Superior temporal gyrus (tissue), 1 donor: ENCODE results near the gene INPP5K.
"Not testable (repeated sequence)": the region's sequence is repeated elsewhere in the genome, so short reads cannot be mapped to it uniquely, and the experiment has no call there.

Experiments
- DNase-seq: peaks from one replicate; pipeline ENCODE4 v3.0.0-alpha.2; 2016; ENCODE audit errors: extremely low spot score

The INPP5K gene

GRCh38 chr17:1516388-1517161 is at the start of gene INPP5K:
TSS of gene INPP5K (minus strand) at chr17:1516612. CDS start at chr17:1516499, 113 bp downstream.
- peak; percentile 99 for DNase-seq

GRCh38 chr17:1565877-1566276 is 49.5 kb upstream of the INPP5K start:
- DNase-seq, result no peak

- DNase-seq, result no peak
These were observed 47.6 kb upstream of the INPP5K start for GRCh38 chr17:1563786-1564613.

GRCh38 chr17:1563471-1563785 is 47.0 kb upstream of the INPP5K start:
- DNase-seq, result not testable (repeated sequence)

- DNase-seq, result no peak
These were observed 45.8 kb upstream of the INPP5K start for GRCh38 chr17:1562176-1562643.

GRCh38 chr17:1561420-1562175 is 45.2 kb upstream of the INPP5K start:
- no peak for DNase-seq

- no peak for DNase-seq
These were observed 44.5 kb upstream of the INPP5K start for GRCh38 chr17:1560858-1561355.

- no peak for DNase-seq
These were observed 43.9 kb upstream of the INPP5K start for GRCh38 chr17:1560101-1560857.

GRCh38 chr17:1559047-1560043 is 42.9 kb upstream of the INPP5K start:
- no peak for DNase-seq

GRCh38 chr17:1558401-1558800 is 42.0 kb upstream of the INPP5K start:
- DNase-seq, result no peak

GRCh38 chr17:1557355-1558095 is 41.1 kb upstream of the INPP5K start:
- no peak for DNase-seq

GRCh38 chr17:1555651-1556471 is 39.4 kb upstream of the INPP5K start:
- DNase-seq, result no peak

- no peak for DNase-seq
These were observed 38.5 kb upstream of the INPP5K start for GRCh38 chr17:1554751-1555540.

GRCh38 chr17:1553354-1554266 is 37.2 kb upstream of the INPP5K start:
- no peak for DNase-seq

- DNase-seq, result no peak
These were observed 36.5 kb upstream of the INPP5K start for GRCh38 chr17:1552932-1553331.

- no peak for DNase-seq
These were observed 35.3 kb upstream of the INPP5K start for GRCh38 chr17:1551741-1552140.

- DNase-seq, result no peak
These were observed 31.6 kb upstream of the INPP5K start for GRCh38 chr17:1548032-1548431.
